GM18505 (cell line): ENCODE results near the gene RAB11FIP3.

Experiments used
- ATAC-seq: cut with Tn5 transposase; IDR thresholded peaks from one replicate; pipeline ENCODE4 v1.9.1; 2021; ENCODE audit not compliant: unreplicated experiment
- POLR2A ChIP-seq: IDR thresholded peaks from 4 replicates; pipeline ENCODE4 v1.6.1; 2011; ENCODE audit warnings: borderline replicate concordance; ENCODE audit not compliant: insufficient read depth, insufficient read length; ENCODE audit errors: extremely low read depth

Gene RAB11FIP3

GRCh38 chr16:529012-529575 lies 103.6 kb downstream of the RAB11FIP3 start:
- no peak for ATAC-seq
- no peak for TF ChIP-seq POLR2A

- TF ChIP-seq POLR2A: no peak
- no peak for ATAC-seq
Observed at GRCh38 chr16:530111-530817, 104.8 kb downstream of the RAB11FIP3 start.

GRCh38 chr16:531494-532125 lies 106.2 kb downstream of the RAB11FIP3 start:
- no peak for ATAC-seq
- TF ChIP-seq POLR2A: no peak

GRCh38 chr16:533391-534123 lies 108.1 kb downstream of the RAB11FIP3 start:
- TF ChIP-seq POLR2A: no peak
- ATAC-seq: no peak

GRCh38 chr16:534135-534534 lies 108.7 kb downstream of the RAB11FIP3 start:
- no peak for TF ChIP-seq POLR2A
- ATAC-seq: no peak

- no peak for ATAC-seq
- no peak for TF ChIP-seq POLR2A
Observed at GRCh38 chr16:534856-535445, 109.5 kb downstream of the RAB11FIP3 start.

- ATAC-seq: no peak
- no peak for TF ChIP-seq POLR2A
Observed at GRCh38 chr16:535446-536405, 110.3 kb downstream of the RAB11FIP3 start.

GRCh38 chr16:536746-537145 lies 111.3 kb downstream of the RAB11FIP3 start:
- no peak for ATAC-seq
- no peak for TF ChIP-seq POLR2A

- TF ChIP-seq POLR2A: no peak
- no peak for ATAC-seq
Observed at GRCh38 chr16:537415-538335, 112.2 kb downstream of the RAB11FIP3 start.

GRCh38 chr16:539901-540530 lies 114.6 kb downstream of the RAB11FIP3 start:
- no peak for ATAC-seq
- no peak for TF ChIP-seq POLR2A
